Stimulated activated CD8-positive, alpha-beta memory T cell treated with anti-CD3 and anti-CD28 coated beads, Interleukin-7, amount 100 ng/mL, for 4 hours (primary cell): Measurements from ENCODE around the gene PPIB.
"Not testable (repeated sequence)": the region's sequence is repeated elsewhere in the genome, so short reads cannot be mapped to it uniquely, and the experiment has no call there.

ENCODE experiments used
- DNase-seq, 2 donors: peaks; one replicate each; pipeline ENCODE4 v3.0.0-alpha.2; 2020; ENCODE audit warnings: low read depth in 2 of 2

The PPIB gene

GRCh38 chr15:64141798-64142512, 20.9 kb downstream of the PPIB start:
- DNase-seq = no peak

DNA sequence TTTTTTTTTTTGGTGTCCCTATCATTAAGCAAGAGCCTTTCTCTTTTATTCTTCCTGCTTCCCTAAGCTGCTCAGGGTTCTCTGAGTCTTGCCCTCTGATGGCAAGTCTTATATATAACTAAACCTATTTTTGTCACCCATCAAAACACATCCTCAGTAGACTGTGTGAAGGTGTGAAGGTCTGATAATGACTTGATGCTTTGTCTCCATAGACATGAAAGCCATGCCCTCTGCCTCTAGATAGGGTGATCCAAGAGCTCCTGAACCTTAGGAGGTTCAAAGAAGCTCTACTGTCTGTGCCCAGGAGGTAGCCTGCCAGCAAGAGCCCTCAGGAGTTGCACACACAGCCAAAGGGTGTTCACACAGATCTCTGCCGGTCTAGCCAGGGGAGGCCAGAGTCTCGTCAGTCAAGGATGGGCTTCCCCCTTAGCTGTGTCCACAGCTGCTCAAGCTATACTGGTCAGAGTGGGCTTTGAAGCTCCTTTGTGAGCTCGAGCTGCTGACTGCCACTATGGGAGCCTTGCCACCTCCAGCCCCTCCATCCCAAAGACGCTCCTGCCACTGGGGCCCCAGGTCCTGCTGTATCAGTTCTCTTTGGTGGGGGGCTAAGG, 24.4 kb downstream of the PPIB start:
- no peak for DNase-seq

DNA sequence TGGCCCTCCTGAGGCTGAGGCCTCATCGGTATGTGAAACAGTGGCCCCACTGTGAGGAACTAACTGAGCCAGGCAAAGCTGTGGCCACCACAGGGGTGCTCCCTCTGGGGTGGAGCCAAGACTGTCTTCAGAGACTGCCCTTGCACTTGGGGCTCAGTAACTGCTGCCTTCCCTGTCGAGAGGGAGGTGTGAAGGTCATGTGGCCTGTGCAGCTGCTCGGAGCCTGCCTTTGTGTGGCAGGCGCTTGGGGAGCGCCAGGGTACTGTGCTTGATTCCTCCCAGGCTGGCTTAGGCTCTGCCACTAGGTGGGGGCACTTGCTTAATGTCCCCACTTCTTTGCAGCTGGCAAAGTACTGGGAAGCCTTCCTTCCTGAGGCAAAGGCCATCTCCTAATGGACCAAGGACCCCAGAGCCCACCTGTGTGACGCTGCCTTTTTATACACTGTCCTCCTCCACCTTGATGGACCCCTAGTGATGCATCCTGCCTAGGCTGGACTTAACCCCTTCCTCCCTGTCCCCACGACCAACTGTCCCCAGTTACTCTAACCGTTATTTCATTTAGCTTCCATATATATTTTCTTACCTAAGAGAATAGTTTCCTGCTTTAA, 25.5 kb downstream of the PPIB start:
- no peak for DNase-seq

DNA sequence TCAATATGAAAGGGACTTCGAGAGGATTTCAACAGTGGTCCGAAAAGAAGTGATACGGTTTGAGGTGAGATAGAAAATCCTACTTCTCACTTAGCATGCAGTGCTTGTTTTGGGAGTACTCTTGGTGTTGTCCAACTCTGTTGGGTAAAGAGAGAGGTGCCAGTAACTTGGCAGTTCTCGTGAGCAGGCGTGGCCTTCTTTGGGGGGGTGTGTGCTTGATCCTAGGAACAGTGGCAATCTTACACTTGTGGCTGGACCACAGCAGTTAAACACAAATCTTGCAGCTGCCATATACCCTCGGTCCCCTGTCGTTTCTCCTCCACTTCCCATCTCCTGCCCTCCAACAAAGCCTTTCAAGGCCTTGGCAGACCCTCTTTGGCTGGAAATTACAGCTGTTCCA, 26.5 kb downstream of the PPIB start:
- DNase-seq = no peak

DNA sequence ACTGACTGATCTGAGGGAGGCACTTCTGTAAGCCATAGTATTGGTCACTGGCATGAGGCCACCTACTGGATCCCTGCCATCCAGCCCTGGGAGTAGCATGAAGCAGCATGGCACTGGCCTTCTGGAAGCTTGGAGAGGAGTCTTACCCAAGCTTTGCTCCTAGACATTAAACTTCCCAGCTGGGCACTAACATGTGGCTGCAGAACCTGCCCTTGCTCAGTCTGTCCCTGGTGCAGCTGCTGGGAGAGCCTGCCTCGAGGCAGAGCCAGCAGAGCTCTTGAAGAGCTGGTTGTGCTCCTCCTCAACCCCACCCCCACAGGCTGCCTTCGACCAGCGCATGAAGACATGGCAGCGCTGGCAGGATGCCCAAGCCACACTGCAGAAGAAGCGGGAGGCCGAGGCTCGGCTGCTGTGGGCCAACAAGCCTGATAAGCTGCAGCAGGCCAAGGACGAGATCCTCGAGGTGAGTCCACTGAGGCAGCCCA, 28.4 kb downstream of the PPIB start:
- DNase-seq = no peak

- no peak for DNase-seq
These were observed 29.0 kb downstream of the PPIB start for GRCh38 chr15:64133623-64134344.

- DNase-seq = no peak
These were observed 30.6 kb downstream of the PPIB start for GRCh38 chr15:64132217-64132616.

DNA sequence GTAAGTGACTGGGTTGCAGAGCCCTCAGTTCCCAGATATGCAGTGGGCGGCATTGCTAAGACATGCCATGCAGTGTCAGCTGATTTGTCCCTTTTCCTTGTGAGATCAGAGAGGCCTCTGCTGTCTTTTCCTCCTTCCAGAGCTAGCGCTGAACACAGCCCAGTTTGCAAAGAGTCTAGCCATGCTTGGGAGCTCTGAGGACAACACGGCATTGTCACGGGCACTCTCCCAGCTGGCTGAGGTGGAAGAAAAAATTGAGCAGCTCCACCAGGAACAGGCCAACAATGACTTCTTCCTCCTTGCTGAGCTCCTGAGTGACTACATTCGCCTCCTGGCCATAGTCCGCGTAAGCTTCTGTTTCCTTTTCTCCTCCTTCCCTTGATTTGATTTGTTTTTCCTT, 31.3 kb downstream of the PPIB start:
- no peak for DNase-seq

DNA sequence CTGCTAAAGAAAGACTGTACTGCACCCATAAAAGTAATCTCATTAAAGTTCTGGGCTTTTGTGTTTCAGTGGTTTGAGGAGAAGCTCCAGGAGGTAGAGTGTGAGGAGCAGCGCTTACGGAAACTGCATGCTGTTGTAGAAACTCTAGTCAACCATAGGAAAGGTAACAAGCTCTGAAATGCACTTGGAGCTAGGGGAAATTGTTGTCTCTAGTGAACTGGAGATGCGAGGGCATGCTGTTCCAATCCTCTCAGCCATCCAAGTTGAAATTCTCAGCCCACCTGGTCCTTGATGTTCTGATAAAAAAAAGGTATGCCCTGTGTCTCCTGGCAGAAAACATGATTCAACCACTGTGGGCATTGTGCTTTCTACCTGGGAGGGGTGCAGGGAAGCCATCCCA, 32.7 kb downstream of the PPIB start:
- no peak for DNase-seq

DNA sequence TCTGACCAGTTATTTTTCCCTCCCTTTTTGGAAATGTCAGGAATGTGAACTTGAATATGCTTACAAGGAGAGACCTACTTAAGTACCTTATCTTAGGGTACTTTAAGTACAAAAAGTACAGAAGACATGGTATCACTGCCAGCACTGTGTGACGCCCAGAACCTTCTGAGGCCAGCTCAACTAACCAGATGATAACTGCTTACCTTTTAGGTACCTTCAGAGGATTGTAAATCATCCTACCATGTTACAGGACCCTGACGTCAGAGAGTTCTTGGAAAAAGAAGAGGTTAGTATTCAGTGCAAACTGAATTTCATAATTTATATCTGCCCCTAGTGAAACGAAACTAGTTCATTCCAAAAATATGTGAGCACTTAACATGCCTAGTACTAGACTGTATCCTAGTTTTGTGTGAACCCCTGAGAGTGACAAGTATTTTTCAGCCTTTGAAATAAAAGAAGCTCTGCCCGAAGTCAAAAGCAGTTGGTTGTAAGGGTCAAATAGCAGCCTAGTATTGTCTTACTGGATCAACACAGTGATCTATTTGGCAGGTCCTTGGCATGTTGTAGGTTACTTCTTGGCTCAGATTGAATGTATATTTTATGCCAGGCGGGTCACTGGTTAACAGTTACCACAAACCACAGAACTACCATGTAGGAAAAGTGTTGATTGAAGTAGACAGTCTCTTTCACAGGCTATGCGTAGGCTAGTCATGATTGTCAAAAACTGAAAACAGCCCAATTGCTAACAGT, 35.1 kb downstream of the PPIB start:
- no peak for DNase-seq

- DNase-seq = no peak
These were observed 36.8 kb downstream of the PPIB start for GRCh38 chr15:64125978-64126377.

DNA sequence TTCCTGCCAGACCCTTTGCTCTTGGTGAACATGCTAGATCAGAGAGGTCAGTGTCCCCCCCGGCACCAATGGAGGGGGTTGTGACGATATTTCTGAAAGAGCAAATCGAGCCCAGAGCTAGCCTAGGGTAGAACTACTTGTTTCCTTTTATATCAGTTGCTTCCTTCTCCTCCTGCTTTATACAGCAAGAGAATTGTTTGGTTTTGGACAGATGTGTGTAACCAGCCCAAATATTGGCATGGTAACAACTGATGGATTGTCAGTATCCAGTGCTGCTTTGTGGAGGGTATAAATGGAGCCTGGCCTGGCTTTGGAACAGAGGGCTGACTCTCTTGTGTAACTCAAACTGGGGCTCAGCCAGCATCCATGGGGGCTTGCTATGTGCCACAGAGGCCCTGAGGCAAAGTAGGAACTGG, 39.9 kb downstream of the PPIB start:
- DNase-seq = no peak

- DNase-seq = no peak
These were observed 40.4 kb downstream of the PPIB start for GRCh38 chr15:64122444-64122843.

GRCh38 chr15:64121614-64122013, 41.2 kb downstream of the PPIB start:
- no peak for DNase-seq

GRCh38 chr15:64120322-64120721, 42.5 kb downstream of the PPIB start:
- not testable (repeated sequence) for DNase-seq

- no peak for DNase-seq
These were observed 44.9 kb downstream of the PPIB start for GRCh38 chr15:64117759-64118487.

GRCh38 chr15:64112904-64113303, 49.9 kb downstream of the PPIB start:
- no peak for DNase-seq

DNA sequence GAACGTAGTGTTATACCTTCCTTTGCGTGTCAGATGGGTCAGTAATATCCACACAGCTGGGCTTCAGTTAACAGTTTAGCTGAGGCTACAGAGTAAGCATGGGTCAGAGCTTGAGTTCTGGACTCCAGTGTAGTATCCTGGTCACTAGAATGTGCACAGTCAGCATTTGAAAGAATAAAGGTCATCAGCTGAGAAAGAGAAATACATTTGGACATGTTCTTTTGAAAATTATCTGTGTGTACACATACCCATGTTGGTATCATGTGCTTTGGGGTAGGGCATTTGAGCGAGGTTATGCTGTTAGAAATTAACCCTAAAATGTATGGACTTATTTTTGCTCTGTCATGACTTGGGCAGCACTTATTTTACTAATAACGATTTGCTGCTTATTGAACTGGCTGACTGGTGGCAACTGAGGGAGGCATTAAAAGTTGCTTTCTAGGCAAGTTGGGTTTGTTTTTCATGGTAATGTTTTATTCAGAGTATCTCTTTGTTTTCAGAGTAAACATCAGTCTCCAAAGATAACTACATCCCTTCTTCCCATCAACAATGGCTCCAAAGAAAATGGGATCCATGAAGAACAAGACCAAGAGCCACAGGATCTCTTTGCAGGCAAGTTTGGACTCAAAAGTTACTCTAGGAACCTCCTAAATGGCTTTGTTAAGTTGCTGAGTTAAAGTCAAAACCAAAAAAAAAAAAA, 50.6 kb downstream of the PPIB start:
- no peak for DNase-seq

GRCh38 chr15:64111679-64112050, 51.2 kb downstream of the PPIB start:
- no peak for DNase-seq

- DNase-seq = no peak
These were observed 51.7 kb downstream of the PPIB start for GRCh38 chr15:64110950-64111678.
